Esophagus mucosa (tissue), 1 donor: Measurements from ENCODE around the gene KCP. TPM values are rescaled to one million over a fixed set of nuclear protein-coding genes. Genes with fewer than 3 reads are reported as not detected.
"Not testable (repeated sequence)": the region's sequence is repeated elsewhere in the genome, so short reads cannot be mapped to it uniquely, and the experiment has no call there.

Experiments
- ATAC-seq: fragments of 200-7000 bp; cut with Tn5 transposase; one replicate; pipeline ENCODE4 v1.9.1; 2020
- total RNA-seq: library from RNA; stranded (reverse); gene quantifications from one replicate; pipeline ENCODE4 v1.2.4, GENCODE V29; 2023
- donor health status: DM: yes; HTN: yes; CAD: no.

KCP gene
- total RNA-seq, 1 donor from 2014 or later: 1.8 TPM

- no peak for ATAC-seq
Observed at GRCh38 chr7:128920913-128921582, 10.5 kb upstream of the KCP start.

GRCh38 chr7:128919881-128920799, 9.6 kb upstream of the KCP start:
- no peak for ATAC-seq

DNA sequence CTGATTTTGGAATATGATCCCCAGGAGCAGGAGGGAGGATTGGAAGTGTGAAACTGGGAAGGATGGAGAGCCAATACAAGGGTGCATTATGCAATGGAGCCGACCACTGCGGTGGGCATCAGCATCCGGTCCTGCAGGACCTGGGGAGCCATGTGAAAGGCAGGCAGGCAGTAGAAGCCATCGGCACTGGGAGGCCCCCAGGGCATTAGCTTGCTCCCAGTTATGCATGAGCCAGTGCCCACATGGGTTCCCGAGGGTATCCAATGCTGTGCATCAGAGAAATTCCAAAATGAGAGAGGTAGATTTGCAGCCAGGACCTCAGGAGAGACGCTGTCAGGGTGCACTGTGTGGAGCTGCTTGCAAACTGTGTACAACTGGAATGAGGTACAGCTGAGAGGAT, 8.7 kb upstream of the KCP start:
- no peak for ATAC-seq

GRCh38 chr7:128918016-128918665, 7.6 kb upstream of the KCP start:
- ATAC-seq: no peak

DNA sequence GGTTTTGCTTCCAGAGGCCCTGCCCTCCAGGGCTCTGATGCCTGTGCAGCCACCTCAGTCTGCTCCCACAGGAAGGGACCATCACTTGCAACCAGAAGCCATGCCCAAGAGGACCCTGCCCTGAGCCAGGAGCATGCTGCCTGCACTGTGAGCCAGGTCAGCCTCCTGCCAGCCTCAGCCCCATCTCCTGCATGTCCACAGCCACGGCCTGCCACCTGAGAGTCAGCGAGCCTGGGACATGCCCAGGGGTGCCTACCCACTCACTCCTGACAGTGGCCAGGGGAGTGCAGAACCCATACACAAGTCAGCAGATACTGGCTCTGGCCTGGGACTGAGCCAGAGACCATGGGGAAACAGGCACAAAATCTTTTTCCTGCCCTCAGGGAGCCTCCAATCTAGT, 6.6 kb upstream of the KCP start:
- no peak for ATAC-seq

GRCh38 chr7:128916643-128916915, 6.1 kb upstream of the KCP start:
- ATAC-seq: no peak

GRCh38 chr7:128915841-128916642, 5.5 kb upstream of the KCP start:
- no peak for ATAC-seq

DNA sequence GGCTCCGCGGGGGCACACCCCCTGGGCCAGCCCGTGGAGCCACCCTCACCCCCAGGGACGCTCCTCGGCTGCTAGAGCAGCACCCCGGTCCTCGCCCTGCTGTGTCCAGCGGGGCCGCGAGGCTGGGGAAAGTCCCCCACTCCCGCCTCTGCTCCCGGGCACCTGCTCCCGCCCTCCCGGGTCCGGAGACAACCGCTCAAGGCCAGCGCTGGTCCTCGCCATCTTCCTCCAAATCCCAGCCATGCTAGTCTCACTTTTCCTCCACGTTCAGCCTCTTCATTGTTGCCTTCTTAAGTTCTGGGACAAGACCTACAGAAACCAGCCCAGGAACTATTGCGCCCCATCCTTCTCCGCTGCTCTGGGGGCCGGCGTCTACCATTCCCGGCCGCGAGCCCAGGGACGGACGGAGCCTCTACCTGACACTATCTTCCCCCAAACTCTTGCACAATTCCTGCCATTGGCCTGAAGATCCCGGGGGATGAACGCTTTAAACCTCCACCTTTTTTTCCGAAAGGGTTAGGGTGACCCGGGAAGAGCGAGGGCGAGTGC, 4.8 kb upstream of the KCP start:
- ATAC-seq: no peak

DNA sequence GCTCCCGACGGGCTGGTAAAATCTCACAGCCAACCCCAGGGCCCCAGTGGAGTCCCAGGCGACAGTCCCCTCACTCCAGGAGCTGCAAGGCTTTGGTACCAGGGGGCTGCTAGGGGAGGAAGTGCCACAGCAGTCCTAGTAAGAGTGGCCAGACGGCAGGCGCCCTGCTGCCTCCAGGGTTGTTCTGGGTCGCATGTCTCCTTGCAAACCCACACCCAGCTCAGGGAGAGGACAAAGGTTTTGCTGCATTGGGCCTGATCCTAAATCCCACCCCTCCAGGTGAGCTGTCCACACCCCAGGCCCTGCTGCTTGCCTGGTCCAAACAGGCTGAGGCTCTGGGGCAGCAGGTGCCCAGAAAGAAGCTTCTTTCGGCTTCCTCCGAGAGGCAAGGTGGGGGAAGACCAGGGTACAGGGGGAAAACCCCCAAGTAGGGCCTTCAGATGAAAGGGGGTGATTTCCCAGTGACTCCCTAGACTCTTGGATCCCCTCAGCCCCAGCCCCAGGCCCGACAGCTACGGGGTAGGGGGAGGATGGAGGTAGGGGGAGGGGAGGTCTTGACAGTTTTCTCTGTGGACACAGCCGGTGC, 4.2 kb upstream of the KCP start:
- ATAC-seq: no peak

DNA sequence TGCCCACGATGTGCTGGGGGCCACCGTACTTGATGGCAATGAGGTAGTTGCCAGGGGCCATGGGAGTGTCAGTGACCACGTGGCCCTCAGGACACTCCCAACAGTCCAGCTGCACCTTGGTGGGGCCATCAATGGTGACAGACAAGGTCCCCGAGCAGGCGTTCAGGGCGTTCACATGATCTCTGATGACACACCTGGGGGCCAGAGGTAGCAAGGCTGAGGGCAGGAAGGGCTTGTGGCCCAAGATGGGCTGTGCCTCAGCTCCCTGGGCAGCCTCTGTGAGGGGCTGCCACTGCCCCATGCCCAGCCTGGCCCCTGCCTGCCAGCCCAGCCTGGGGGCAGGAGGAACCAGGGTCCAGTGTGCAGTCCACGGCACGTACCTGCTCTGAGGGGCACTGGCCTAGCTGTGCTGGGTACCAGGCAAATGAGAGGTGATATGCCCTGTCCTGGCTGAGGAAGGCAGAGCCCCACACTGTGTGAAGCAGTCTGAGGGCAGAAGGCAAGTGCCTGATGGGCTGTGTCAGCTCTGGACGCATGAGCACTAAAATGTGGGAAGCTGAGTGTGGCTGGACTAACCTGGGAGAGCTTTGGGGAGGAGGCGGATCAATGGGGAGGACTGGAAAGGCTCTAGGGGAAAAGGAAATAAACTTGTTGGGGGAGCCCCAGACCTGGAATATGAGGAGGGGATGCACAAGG, 3.5 kb upstream of the KCP start:
- no peak for ATAC-seq

DNA sequence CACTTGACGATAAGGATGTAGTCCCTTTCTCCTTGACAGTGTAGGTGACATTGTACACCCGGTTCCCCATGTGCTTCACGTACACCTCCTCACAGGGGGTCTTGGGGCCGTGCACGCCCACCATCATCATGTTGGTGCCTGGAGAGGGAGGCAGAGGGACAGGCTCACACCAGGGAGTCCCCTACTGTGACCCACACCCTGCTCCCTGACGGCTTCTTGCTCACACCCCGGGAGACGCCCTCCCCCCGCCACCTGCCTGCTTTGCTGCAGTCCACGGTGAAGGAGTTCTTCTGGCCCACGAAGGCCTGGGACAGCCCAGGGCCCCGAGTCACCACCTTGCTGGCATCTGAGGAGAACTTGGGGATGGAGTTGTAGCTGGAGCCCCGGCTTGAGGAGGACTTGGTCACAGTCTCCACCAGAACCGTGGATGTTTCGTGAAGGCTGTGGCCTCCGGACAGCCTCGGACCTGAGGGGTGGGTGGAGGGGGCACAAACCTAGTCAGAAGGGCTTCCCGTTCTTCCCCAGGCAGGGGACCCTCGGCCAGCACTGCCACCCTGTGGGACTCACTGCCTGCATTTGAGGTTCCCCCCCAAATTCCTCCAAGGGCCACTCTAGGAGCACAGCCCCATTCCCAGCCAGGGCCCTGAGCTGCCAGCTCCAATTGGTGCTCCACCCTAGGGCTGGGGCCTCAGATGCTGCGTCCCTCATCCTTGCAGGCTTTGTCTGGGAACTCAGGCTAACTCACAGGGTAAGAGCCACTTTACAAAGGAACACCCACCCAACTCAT, 2.4 kb upstream of the KCP start:
- not testable (repeated sequence) for ATAC-seq

DNA sequence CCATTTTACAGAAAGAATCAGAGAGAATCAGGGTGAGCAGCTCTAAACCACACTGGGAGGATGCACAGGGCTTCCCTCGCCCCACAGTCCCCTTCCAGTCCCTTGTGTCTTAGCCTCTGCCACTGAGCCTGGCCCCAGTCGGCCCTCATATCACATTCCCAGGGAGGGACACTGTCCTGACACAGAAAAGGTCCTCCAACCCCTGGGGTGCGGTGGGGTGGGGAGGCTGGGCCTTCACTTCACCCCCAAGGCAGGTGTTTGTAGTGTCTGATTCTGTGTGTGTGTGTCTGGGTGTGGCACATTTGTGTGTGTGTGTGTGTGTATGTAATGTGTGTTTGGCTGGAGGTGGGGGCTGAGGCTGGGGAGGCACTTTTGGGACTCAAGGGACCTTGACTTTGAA, 1.8 kb upstream of the KCP start:
- no peak for ATAC-seq

DNA sequence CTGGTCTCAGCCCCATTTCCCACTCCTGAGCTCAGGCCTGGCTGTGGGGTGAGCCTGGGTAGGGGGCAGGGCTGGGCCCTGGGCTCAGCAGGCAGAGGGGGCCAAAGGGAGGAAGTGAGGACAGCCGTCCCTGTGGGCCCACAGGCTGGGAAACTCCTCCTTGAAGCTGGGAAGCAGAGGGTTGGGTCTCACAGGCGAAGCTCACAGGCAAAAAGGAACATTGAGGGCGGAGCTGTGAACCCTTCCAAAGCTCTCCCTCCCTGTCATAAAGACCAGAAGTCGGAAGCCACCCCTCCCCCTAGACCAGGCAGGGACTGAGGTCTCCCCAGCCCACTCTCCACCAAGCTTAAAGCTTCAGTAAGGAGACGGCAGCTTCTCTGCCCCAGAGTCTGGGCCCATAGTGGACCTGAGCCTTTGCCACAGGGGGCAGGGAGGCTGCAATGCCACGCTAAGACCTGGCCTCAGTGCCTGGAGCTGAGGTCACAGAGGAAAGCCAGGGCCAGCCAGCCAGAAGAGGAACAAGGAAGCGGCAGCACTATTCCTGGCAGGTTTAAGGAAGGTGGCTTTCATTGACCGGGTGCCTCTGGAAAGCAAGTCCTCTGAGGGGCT, 1.0 kb upstream of the KCP start:
- ATAC-seq: no peak

- ATAC-seq: peak; percentile 20
Observed at GRCh38 chr7:128909625-128910568, 612 bp downstream of the KCP start.

GRCh38 chr7:128908750-128909624, 1.5 kb downstream of the KCP start:
- ATAC-seq: no peak

- ATAC-seq: no peak
Observed at GRCh38 chr7:128906766-128907559, 3.5 kb downstream of the KCP start.
